Head of caudate nucleus (tissue), 42 donors: ENCODE results near the gene CAMKMT.

Source experiments
- DNase-seq, 42 donors: peaks; one replicate each; pipeline versions ENCODE4 v3.0.0 to v3.0.0-alpha.2; 2020 to 2021; ENCODE audit warnings: mixed read lengths in 7 of 42
- intact Hi-C: fragments of 100-400 bp; cut with DNase I; formaldehyde crosslinking; loops from one replicate; pipeline ENCODE4 v1.15.0; 2022

Gene CAMKMT

DNA sequence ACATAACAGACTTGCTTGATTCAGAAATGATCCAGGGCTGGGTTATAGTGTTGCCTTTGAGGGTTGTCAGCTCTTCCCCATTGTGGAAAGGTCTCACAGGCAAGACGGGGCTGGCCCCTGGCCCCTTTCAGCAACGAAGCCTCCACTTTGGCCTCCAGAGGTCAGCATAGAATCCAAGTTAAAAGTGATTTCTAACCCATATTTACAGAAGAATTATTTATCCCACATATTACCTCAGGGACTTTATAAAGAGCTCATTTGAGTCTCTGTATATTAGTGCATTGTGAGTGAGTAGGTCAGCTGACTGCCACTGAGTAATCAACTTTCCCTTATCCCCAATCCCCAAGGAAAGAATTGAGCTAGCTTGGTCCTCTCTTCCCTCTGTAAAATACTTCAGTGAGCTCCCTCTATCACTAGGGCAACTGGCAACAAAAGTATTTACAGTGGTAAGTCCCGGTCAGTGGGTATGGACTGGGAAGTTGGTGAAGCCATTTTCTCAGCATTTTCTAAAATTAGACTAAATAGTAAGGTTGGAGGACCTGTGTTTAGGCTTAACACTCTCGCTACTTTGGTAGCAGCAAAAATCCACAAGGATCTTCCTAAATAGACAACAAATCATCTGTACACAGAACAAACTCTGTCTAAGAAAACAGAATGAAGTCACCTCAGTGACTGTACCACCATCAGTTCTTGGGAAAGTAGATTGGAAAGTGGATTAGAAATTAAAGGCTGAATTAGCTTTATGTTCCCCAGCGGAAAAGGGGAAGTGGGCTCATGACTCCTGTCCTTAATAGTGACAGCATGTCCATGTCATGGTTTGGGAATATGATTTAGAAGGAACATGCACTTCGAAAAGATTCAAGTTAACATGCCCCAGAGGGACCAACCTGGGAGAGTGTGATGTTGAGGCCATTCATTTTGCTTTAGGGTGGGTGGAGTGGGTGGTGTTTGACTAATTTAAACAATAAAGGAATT, 408.8 kb downstream of the CAMKMT start:
- no peak for DNase-seq
- intact Hi-C loops = no loop called here

DNA sequence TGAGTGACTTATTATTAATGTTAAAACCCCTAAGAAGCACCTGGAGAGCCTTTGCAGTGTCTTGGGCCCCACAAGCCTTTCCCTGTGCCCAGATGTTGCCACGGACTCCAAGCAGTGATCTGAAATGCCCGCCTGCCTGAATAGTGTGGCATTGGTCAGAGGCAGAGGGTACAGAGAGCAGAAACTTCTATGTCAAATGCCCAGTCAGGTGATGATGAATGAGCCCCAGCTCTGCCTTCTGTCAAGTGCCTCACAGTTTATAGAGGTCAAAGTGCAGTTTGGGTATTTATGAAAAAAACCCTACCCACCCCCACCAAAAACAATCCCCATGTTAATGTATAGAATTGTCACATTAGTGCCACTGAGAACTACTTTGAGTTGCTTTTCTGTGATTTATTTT, 409.8 kb downstream of the CAMKMT start:
- DNase-seq = no peak
- intact Hi-C loops = no loop called here

- intact Hi-C loops = no loop called here
- no peak for DNase-seq
Measured at GRCh38 chr2:44772131-44772530, 410.4 kb downstream of the CAMKMT start.

DNA sequence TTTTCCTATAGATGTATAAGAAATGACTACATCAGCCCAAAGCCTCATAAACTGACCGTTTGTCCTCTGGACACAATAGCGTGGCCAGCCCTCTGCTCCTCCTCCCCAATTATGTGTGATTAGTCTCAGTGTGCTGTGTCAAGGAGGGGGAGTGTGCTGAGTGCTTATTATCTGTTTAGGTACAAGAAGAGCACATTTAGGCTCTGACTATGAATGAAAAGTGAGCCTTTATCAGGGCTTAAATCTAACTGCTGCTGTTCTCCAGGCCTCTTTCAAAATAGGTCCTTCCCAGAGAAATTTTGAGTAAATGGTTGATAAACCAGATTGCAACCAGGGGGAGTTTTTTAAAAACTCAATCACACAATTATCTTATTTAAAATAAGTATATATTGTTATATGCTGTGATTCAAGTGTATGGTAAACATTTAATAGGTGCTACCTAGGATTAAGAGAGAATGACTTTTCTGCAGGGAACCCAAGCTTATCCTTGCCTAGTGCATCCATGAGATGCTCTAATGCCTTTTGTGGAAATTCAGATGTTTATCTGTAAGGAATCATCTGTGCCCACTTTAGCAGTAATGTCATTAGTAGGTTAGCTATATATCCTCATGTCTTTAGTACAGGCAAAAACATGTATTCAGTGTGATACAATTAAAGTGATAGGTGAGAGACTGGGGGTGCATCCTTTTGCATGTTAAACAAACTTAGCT, 411.1 kb downstream of the CAMKMT start:
- intact Hi-C loops = no loop called here
- DNase-seq = no peak

GRCh38 chr2:44774826-44775492, 413.2 kb downstream of the CAMKMT start:
- intact Hi-C loops = no loop called here
- no peak for DNase-seq

GRCh38 chr2:44777036-44777435, 415.3 kb downstream of the CAMKMT start:
- no peak for DNase-seq
- intact Hi-C loops = no loop called here

DNA sequence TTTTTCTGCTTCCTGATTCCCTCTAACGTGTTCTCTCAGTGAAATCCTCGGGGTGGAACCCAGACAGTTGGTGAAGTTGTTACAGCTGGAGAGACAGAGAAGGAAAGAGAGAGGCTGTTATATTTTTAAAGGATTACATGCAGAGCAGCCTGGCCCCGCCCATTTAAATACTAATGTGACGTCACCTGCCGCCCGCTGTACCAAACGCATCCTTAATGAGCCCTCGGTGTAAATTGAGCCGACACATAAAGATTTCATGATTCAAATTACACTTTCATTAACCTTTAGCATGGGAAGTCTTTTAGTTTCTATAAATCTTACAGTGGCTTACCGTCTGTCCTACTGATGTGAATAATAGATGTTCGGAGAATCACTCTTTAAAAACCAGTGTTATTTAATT, 415.8 kb downstream of the CAMKMT start:
- intact Hi-C loops = no loop called here
- peak in 36 of 42 donors; percentile 23 to 78 (median 53) for DNase-seq

DNA sequence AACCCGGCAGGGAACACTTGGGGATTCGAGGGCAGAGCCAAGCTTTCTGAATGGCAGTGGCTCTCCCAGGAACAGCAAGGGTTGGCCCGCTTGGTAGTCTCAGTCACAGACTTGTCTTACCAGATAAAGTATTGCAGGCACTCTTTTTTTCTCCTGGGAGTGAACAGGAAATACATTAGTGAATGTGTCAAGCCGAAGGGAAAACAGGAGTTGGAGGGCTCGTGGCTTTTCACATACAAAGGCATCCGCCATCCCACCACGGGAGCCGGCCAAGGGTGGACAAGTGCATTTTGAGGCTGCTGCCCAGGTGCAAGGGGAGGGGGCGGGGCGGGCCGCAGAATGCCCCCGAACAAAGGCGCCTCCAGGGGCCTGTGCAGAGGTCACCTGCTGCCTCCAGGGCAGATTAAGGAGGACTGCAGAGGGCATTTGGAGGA, 416.5 kb downstream of the CAMKMT start:
- DNase-seq = no peak
- intact Hi-C loops = no loop called here

DNA sequence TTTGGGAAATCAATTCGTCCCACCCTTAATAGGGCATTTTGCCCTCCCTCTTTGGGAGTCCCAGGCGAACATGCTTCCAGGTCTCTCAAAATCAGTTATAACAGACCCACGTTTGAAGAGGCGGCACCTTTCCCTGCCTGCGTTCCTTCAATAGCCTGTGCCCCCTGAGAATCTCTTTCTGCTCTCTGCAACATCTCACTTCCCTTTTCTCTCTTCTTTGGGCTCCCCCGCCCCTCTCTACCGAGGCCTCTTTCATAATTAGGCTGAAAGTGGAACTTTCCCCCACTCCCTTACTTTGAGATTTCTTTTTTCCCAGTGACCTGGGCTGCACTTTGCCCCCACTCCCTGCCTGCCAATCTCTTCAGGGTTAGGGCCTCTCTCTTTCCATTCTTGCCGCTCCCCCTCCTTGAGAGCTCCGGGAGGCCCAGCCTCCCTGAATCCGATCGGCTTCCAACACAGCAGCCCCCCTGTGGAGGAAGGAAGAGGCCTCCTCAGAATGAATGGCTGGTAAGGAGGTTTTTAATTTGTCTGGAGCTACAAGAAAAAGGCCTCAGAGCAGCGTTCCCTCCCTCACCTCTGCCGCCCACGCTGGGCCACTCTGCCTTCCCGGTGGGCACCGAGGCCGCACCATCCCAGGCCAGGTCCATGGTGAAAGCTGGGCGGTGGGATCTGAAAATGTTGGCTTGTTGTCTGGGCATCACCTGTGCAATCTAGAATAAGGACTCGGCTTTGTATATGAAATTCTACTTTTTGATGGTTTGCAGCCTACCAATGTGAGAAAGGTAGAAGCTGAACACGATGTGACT, 417.1 kb downstream of the CAMKMT start:
- intact Hi-C loops = no loop called here

DNA sequence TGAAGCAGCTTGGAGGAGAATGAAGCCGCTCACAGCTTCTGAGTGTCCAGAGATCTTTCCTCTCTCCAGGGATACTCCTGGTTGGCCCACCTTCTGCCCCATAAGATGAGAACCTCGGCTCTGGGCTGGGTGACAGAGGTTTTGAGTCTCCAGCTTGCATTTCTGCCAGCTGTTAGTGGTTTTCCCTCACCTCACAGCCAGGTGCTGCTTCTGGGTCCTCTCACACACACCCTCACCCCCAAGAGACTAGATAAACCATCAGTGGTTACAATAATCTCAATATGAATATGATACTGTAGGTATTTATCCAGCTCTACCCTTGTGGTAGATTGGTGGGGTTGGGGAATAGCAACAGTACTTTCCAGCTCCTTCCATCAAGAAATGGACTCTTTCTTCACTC, 418.0 kb downstream of the CAMKMT start:
- intact Hi-C loops = no loop called here
- DNase-seq = no peak

More for the DNA sequence above, 417.1 kb downstream of the CAMKMT start:
- no peak for DNase-seq

DNA sequence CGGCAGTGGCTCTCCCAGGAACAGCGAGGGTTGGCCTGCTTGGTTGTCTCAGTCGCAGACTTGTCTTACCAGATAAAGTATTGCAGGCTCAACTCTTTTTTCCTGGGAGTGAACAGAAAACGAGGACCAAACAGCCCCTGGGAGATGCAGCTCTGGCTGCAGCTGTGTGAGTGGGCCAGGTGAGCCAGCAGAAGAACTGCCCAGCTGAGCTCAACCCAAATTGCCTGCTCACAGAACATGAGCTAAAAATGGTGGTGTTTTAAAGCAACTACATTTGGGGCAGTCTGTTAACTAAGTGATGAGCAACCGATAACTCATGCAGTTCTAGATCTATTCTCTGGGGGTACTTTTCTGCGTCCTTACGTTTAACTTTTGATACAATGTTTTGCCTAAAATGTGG, 418.7 kb downstream of the CAMKMT start:
- DNase-seq = no peak
- intact Hi-C loops = no loop called here

- no peak for DNase-seq
- intact Hi-C loops = no loop called here
Measured at GRCh38 chr2:44785433-44785832, 423.7 kb downstream of the CAMKMT start.

- no peak for DNase-seq
- intact Hi-C loops = no loop called here
Measured at GRCh38 chr2:44786045-44786816, 424.5 kb downstream of the CAMKMT start.

- DNase-seq = no peak
- intact Hi-C loops = no loop called here
Measured at GRCh38 chr2:44786817-44787214, 425.1 kb downstream of the CAMKMT start.

- DNase-seq = peak in 1 of 42 donors; percentile 33
- intact Hi-C loops = no loop called here
Measured at GRCh38 chr2:44787663-44788062, 425.9 kb downstream of the CAMKMT start.

DNA sequence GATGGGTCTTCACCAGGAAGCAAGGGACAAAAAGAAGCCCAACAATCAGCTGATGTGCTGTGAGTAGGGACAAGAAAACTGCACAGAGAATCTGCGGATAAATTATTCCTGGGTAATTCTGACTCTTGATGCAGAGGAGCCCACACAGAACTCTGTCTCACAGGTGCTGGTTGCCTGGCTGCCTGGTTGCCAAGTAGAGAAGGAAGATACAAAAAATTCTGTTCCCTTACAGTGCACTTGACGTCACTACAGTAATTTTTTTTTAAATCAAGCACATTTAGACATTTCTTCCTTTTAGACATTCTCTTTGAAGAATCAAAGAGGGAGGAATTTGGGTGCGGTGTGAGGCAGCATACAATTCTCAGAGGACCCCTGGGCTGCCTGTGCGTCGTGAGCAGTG, 427.7 kb downstream of the CAMKMT start:
- intact Hi-C loops = no loop called here
- peak in 33 of 42 donors; percentile 19 to 88 (median 59) for DNase-seq

DNA sequence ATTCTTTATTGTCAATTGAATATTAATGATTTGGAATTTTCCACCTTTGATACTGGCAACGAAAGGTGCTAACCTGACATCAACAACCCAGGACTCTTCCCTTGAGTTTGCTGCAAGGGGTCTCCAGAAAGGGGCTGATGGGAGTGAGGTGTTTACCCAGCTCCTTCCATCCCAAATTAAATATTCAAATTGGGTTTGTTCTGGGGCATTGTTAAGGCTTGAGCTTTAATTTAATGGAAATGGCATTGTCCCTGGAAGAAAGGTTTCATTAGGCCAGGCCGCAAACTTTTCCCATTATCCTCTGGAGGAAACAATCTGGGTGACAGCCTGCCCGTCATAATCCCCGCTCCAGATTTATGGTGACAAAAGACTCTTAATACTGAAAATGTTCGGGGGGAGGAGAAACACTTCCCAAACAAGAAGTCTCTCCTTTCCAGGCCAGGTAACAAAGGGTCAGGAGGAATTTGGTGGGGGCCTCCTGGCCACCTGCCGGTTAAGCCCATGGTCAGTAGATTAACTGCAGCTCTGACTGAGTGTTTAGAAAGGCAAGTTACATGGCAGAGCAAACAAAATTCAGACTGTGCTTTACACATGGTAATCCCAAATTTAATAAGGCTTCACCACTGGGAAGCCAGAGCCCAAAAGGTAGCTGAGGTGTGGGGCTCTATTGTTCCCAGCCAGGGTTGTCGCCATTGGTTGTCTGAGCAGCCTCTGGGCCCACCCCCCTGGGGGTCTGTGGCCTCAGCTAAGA, 428.4 kb downstream of the CAMKMT start:
- peak in 1 of 42 donors; percentile 34 for DNase-seq
- intact Hi-C loops = no loop called here
